HG02970 (cell line): ENCODE results near the gene NXPE3.

Experiments used
- ATAC-seq: cut with Tn5 transposase; IDR thresholded peaks from one replicate; pipeline ENCODE4 v1.9.1; 2021; ENCODE audit warnings: mild to moderate bottlenecking, moderate library complexity, moderate number of reproducible peaks; ENCODE audit not compliant: unreplicated experiment, low FRiP score

NXPE3 gene

GRCh38 chr3:101827211-101828174 lies 48.5 kb downstream of the NXPE3 start:
- ATAC-seq: peak; percentile 86

- ATAC-seq: no peak
Measured at GRCh38 chr3:101828276-101828675, 49.3 kb downstream of the NXPE3 start.

GRCh38 chr3:101828691-101829436 lies 49.9 kb downstream of the NXPE3 start:
- ATAC-seq: no peak

- no peak for ATAC-seq
Measured at GRCh38 chr3:101829437-101829830, 50.4 kb downstream of the NXPE3 start.

DNA sequence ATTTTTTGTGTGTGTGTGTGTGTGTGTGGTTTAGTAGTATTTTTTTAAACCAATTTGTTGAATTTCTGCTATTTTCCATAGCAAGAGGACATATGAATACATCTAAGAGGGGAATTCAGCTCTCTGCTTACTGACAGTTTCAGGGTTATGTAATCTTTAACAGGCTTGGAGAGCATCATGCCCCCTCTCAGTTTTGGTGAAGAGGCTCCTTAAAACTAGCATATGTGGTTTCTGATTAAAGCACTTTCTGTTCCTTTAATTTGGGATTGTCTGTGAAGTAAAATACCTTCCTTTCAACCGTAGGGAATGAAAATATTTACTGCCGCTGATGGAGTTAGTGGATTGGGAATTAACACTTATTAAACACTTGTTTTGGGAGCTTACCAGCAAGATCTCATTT lies 50.9 kb downstream of the NXPE3 start:
- ATAC-seq: no peak

DNA sequence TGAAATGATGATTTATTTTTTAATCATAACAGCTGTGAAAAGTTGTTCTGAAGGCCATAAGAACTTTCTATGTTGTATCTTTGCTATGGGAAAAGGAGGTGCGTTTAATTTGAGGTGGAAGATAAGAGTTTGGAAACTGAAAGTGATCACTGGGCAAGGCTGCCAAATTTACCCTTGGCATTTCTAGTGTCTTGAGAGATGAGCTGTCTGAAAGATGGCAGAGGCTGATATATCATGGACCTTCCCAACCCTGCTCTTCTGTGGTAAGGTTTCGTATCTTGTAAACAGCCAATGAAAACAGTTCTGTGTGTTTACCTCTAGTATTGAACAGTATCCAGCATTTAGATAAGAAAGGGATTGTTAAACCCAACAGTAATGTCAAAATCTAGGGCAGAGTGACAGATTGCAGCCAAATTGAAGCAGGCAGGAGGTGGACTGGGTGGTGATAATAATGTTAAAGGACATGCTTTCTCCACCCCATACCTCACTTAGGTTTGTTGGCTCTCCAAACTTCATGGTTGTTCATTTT lies 54.5 kb downstream of the NXPE3 start:
- no peak for ATAC-seq

DNA sequence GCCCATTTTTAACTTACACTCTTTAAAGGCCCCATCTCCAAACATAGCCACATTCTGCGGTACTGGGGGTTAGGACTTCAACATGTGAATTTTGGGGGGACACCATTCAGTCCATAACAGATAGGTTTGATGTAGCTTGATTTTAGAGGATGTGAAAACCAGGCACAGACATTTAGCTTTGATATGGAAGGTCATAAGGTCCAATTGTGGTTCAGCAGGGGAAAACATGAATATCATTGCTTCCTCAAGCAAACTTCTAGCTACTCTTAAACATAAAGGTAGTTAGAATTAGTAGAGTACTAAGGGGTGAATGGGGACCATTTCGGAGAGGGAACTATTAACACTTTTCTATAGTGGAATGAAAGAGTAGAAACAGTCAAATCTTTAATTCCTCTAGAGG lies 56.7 kb downstream of the NXPE3 start:
- no peak for ATAC-seq

DNA sequence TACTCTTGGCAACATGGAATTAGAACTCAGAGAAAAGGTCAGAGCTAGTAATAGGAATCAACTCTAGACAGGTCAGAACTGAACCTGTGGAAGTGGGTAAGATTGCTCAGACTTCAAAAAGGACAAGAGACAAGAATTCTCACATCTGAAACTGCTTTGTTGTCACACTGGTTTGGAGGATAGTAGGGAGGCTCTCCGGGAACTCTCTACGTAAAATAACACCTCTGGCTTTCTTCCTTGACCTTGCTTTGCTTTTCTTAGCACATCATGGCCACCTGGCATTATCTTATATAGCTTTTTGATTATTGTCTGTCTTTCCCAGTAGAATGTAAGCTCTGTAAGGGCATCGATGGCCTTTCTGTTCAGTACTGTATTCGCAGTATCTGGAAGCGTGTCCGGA lies 57.1 kb downstream of the NXPE3 start:
- no peak for ATAC-seq

DNA sequence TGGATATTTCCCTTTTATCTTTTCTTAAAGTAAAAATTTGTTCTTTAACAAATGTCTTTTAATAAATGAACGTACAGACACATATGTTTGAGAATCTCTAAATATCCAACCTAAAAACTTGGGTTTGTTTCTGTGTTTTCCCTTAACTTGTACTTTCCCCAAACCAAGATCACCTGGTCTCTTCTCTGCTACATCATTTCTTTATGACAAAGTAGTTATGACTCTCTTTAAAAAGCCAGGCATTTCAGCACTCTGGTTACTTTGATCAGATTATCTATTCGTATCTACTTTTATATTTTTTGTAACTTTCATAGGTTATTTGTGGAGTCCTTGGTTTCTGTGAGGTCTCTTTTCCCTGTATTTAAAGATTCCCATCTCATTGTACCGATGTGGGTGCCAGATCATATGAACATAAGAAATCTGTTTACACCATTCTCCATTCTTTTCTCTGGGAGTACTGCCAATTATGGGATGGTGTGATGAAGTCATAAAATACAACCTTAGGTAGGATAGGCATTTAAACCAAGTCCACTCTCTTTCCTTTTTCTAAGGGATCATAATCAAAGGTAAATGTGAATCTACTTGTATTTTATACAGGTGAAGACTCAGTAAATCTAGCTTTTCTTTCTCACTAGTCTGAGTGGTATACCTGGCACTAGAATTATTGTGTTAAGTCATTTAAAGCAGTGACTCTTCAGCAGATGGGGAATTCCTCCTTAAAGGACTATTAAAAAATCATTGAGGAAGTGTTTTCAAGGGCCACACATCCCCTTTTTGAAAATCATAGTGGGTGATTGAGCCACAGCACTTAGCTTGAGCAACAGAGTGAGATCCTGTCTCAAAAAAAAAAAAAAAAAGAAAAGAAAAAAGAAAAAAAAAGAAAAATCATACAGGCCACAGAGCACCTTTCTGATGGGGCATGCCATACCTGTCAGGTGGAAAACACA lies 57.9 kb downstream of the NXPE3 start:
- ATAC-seq: no peak

- no peak for ATAC-seq
Measured at GRCh38 chr3:101838691-101839090, 59.7 kb downstream of the NXPE3 start.

GRCh38 chr3:101840066-101840465 lies 61.1 kb downstream of the NXPE3 start:
- ATAC-seq: no peak

DNA sequence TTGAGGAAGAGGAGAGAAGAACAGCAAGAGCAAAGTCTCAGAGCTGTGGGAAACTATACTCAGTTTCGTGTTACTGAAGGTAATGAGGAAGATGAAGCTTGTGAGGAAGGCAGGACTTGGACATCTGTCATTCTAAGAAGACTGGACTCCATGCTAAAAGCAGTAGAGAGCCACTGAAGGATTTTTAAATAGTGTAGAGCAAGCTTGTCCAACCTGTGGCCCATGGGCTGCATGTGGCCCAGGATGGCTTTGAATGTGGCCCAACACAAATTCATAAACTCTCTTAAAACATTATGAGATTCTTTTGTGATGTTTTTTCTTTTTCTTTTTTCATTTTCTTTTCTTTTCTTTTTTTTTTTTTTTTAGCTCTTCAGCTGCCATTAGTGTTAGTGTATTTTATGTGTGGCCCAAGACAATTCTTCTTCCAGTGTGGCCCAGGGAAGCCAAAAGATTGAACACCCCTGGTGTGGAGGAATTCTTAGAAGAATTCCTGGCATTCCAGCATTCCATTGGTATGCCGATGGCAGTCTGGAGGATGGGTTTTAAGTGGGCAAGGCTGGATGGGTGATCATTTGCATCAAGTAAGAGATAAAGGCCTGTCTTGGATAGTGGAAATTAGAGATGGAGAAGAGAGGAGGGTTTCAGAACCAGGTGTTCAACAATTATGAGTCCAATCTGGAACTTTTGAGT lies 63.4 kb downstream of the NXPE3 start:
- ATAC-seq: no peak

DNA sequence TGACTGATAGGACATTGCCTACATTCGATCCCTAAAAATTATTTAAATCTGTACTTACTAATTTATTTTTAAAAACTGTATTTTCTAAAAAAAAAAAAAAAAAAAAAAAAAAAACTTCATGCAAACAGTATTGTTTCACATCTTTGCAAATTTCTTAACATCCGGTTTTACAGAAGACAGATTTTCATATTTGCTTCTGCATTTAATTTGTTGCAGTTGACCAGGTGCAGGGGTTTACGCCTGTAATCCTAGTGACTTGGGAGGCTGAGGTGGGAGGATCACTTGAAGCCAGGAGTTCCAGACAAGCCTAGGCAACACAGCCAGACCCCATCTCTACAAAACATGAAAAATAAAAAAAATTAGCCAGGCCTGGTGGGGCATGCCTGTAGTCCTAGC lies 63.9 kb downstream of the NXPE3 start:
- ATAC-seq: no peak

GRCh38 chr3:101845425-101845824 lies 66.4 kb downstream of the NXPE3 start:
- ATAC-seq: no peak

- ATAC-seq: no peak
Measured at GRCh38 chr3:101846709-101847108, 67.7 kb downstream of the NXPE3 start.

DNA sequence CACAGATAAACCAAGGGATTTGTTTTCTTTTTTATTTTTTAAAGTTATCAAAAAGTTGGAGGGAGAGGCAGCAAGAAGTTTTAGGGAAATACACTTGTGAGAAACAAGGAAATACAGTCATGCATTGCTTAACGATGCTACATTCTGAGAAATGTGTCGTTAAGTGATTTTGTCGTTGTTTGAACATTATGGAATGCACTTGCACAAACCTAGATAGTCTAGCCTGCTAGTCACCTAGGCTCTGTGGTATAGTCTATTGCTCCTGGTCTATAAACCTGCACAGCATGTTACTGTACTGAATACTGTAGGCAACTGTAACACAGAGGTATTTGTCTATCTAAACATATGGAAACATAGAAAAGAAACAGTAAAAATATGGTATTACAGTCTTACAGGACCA lies 68.3 kb downstream of the NXPE3 start:
- no peak for ATAC-seq

- ATAC-seq: no peak
Measured at GRCh38 chr3:101848326-101848725, 69.3 kb downstream of the NXPE3 start.

DNA sequence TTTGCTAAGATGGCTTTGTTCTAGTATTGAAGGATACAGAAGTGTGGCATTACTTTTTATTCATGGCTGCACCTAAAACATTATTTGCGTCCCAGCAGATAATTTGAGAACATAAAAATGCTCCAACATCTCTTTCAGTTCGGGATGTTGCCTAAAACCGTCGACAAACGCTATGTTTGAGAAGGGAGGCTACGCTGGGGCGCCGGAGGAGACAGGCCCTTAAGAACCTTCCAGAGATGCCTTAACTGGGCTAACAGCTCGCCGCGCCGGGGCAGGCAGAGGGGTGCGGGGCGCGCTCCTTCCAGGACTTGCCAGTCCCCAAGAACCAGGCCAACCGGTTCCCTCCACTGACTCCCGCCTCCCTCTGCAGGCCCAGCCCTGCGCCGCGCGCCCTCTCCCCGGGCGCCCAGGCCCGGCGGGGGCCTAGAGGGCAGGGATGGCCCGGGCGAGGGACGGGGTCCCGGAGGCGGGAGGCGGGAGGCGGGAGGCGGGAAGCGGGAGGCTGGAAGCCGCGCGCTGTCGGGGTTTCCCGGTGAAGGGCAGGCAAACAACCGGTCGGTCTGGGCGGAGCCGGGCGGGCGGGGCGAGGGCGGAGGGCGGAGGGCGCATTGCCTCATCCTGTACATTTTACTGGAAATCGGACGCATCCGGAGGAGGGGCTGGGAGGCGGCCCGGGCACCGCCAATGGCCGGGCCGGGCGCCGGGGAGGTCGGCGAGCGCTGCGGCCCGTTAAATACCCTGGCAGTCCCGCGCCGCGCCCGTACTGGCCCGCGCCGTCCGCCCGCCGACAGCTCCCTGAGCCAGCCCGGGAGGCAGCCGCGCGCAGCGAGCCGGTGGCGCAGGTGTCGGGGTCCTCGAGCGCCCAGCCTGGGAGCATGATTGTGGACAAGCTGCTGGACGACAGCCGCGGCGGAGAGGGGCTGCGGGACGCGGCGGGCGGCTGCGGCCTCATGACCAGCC lies 70.0 kb downstream of the NXPE3 start, which contains the start of gene NFKBIZ:
Gene NFKBIZ, plus strand, starts transcription at position 761 of the 960 bp plus-strand sequence. Its CDS starts 115 bp downstream, at position 876.
- ATAC-seq: peak; percentile 83
